Limb (tissue), 2 donors: ENCODE results near the gene TOX3.

ENCODE experiments used
- DNase-seq, 2 donors: peaks; one replicate each; pipeline ENCODE4 v3.0.0-alpha.2; 2016; ENCODE audit errors: extremely low spot score in 2 of 2

The TOX3 gene

DNA sequence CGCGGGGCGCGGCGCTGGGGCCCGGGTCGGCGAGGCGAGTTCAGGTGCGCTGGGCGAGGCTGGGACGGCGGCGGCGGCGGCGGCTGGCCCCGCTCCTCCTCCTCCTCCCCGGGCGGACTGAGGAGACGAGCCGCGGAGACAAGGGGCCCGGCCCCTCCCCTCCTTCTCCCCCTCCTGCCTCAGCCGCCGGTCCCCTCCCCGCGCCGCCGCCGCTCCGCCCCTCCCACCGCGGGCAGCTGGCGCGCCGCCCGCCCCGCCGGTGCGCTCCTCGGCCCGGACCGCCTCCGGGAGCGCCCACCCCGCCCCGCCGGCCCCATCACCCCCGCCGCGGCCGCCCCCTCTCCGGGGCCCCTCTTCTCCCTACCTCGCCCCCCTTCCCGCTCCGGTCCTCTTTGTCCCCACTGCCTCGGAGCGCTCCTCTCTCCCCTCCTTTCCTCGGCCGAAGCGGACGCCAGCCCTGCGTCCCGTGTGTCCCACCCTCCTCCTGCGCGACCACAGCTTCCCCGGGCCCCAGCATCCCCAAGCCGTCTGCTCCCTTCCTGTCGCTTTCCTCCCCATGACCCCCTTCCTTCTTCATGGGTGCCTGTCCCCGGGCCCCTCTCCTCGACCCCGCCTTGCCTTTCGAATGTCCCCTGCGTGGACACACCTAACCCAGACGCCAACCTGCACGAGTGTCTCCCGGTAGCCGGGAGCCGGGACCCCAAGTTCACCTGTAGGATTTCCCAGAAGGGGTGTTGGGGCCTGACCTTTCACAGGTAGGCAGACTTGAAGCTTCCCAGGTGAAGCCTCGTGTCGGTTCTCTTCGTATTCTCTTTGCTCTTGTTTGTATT lies at the start of gene TOX3:
TOX3 (minus strand) TSS at position 140 of the 830 bp plus-strand sequence. CDS start 420 bp downstream, outside the sequence.
- peak in 1 of 2 donors; percentile 77 for DNase-seq

DNA sequence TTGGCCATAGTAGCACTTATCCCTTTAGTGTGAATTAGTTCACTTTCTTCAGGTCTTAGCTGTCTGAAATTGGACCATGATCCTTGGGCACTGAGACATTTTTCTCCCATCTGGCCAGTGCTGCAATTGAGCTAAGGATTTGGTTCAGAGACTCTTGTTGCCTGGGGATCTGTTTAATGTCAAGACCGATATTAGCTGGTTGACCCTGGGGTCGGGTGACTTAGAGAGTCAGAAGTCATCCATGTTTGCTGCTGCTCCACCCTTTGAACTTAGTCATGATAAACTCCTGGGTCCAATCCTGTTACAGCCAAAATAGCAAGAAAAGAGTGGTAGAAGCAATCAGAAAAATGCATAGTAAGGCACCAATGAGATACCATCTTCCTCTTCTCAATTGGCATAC lies 45.8 kb upstream of the TOX3 start:
- DNase-seq = no peak

DNA sequence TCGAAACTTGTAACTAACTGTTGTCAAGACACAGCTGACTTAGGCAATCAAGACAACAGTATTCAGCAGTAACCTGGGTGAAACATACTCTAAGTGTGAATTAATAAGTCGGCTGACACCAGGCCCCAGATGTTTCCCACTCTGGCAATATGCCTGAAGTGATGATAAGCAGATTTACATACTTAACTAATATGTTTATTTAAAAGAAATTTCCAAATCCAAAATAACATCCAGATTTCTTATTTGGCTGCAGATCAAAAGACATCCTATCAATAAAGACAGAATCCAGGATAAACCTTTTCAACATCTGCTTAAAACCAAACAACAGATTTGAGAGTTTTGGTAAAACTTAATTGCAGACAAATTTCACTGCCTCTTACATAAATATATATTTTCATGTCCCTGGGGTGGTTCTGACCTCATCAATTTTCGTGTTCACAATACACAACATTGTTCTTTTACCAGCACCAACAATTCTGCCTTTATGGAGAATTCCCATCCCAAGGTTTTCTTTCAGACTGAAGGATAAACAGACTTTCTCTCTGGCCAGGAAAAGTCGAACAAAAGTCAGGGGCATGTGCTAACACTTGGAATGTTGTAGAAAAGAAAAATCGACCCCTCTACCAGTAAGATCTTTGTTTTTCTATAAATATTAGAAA lies 45.1 kb upstream of the TOX3 start:
- peak in 1 of 2 donors; percentile 38 for DNase-seq

DNA sequence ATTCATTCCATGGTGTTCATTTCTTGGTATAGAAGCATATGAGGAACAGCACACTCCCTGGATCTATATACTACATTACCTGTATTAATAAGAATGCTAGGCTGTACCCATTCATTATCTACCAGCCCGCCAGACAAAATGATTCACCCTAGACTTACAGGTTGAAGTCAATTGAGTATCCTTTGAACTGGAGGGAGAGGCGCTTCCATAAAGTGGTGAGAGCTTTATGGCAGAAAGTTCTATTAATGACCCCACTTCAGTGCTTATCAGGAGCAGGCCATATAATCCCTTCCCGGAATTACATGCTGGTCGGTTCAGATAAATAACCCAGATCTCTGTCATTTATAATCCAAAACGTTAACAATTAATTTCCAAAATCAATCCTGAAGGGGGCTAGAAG lies 44.5 kb upstream of the TOX3 start:
- no peak for DNase-seq

DNA sequence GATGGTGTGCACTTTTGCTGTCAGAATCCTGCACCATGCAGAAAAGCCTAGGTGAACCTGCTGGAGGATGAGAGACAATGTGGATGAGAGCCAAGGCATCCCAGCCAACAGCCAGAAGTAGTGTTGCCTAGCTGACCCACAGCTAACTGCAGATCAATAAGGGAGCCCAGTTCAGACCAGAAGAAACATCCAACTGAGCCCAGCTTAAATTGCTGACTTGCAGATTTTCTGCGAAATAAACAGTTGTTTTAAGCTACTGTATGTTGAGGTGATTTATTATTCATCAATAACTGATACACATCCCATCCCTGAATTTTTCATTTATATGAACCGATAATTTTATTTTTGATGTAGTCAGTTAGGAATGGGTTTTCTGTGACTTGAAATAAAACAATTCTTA lies 39.2 kb upstream of the TOX3 start:
- no peak for DNase-seq

DNA sequence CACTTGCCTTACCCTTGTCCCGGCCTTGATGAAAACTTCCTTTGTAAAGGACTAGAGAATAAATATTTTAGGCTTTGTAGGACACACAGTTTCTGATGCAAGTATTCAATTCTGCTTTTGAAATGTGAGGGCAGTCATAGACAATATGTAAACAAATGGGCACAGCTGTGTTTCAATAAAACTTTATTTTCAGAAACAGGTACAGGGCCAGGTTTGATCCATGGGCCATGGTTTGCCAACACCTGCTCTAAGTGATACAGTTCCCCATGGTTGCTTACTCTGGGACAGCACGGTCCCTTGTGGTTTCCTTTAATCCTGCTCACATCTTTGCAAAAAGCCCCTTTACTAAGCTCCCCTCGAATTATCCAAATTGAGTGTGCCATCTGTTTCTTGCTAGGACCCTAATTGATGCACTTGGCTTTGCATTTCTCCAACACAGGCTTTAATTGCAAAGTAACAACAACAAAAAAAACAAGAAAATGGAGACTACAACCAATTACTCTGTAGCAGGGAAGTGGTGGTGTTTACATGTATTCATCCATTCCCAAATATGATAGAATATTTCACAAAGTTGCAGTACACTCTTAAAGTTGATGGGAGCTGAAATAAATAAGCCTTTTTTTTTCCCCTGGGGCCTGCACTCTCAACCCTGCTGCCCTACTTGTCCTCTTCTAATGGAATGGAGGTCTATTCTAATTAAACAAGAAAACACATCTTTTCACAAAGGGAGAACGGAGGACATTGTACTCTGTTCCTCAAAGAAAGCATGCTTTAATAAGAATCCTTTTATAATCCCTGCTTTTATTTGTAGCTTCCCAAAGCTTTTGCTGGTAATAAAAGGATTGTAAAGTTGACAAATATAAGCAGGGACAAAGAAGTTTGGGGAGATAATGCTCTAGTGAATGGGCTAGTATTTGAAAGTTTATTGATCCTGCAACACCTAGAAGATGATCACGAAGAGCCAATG lies 37.7 kb upstream of the TOX3 start:
- DNase-seq = no peak

DNA sequence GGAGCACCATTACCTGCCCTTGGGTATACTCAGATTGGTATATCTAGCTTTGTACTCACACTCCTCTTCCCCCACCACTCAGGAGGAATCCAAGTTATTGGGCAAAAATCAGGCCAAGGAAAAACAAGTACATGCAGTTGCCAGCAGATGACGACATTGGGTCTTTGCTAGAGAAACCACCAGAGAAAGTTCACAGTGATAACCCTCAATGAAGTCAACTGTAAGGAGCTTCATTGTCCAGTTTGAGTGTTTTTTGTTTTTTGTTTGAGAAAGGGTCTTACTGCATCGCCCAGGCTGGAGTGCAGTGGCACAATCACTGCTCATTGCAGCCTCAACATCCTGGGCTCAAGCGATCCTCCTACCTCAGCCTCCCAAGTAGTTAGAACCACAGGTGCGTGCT lies 34.6 kb upstream of the TOX3 start:
- no peak for DNase-seq

DNA sequence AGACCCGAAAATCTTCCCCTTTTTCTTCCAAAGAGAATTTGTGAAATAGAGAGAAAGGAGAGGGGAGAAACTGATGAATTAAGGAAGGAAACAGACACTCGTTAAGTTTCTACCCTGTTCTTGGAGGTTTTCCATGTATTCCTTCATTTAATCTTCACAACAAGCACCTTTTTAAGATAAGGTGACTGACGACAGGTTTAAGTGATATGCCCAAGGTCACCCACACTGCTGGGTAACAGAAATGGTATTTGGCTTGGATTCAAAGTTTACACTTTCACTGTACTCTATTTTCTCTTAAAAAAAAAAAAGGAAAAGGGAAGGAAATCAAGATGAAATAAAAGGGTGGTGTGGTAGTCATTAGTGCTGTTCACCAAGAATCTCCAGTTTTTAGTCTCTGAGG lies 33.5 kb upstream of the TOX3 start:
- DNase-seq = no peak

DNA sequence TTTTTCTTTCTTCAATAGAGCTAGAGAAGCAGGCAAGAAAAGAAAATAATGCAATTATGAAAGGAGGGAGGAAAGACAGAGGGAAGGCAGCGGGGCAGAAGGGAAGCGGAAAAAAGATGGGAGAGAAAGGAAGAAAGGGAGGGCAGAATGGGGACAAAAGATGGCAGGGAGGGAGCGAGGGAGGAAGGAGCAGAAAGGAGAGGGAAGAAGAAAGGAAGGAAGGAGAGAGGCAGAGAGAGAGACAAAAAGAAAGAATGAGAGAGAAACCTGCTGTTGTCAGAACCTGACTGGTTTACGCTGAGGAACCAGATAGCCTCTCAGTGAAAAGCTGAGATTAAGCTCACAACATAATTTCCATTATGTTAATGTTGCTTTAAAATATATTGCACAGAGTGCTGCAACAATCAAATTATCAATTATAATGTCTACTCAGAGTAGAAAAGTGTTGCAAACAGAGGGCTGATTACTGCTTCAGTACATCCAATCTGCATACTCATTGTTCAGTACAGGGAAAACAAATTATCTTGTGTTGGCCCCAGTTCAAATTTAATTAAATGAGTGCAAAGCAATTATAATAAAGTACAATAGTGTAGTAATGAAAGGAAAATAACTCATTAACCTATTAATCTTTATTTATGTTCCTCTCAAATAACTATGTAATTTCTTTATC lies 32.0 kb upstream of the TOX3 start:
- DNase-seq = no peak

DNA sequence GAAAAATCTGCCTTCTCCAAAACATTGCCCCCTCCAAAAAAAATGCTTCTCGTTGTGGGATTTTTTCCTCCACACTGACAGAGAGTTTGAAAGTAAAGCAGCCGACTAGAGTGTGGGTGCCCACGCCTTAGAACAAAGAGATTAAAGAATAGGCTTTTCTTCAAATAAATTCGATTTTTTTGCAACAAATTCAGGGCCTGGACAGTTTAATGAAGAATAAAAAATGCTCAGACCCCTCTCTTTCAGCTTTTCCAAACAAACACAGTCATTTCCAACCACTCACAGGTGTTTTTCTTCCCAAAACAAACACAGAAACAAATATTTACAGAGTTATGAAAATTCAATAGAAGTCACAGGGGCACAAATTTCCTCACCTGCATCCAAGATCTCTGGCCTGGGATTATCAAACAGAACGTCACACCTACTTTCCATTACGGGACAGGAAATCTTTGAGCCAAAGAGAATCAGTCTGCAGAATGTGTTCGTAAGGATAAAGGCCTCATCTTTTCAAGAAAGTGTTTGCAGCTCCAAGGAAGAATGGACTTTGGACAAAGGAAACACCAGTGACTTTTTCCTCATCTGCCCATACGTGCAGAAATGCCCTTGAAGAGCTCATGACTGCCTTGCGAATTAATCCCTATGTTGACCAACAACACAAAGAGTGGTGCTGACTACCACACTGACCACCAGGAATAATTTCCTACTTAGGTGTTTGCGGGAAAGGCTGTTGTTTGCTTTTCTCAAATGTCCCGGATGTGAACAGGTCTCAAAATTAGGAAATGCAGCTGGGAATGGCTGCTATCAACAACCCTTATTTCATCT lies 31.3 kb upstream of the TOX3 start:
- no peak for DNase-seq

DNA sequence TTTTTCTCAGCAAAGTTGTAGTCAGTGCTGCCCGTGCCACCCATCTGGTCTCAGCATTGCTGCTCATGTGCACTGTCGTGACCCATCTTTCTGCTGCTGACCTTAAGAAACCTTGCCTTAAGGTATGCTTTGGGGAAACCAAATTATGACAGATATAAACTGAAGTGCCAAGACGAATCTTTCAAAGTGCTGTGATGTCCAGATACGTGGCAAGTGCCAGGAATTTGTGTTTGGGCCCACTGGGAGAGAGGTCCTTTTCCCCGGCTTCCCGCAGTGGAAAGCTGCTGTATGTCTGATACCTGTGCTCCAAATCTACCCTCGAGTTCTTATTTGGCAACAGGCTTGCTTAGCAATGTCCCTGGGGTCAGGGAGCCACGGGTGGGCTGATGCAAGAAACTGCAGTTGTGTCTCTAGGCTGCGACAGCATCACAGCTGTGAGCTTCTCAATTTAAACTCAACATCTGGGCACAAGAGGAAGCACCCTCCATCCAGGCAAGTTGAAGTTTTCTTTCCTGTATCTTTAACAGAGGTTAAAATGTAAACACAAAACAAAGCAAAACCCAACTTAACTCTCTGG lies 30.3 kb upstream of the TOX3 start:
- DNase-seq = no peak

DNA sequence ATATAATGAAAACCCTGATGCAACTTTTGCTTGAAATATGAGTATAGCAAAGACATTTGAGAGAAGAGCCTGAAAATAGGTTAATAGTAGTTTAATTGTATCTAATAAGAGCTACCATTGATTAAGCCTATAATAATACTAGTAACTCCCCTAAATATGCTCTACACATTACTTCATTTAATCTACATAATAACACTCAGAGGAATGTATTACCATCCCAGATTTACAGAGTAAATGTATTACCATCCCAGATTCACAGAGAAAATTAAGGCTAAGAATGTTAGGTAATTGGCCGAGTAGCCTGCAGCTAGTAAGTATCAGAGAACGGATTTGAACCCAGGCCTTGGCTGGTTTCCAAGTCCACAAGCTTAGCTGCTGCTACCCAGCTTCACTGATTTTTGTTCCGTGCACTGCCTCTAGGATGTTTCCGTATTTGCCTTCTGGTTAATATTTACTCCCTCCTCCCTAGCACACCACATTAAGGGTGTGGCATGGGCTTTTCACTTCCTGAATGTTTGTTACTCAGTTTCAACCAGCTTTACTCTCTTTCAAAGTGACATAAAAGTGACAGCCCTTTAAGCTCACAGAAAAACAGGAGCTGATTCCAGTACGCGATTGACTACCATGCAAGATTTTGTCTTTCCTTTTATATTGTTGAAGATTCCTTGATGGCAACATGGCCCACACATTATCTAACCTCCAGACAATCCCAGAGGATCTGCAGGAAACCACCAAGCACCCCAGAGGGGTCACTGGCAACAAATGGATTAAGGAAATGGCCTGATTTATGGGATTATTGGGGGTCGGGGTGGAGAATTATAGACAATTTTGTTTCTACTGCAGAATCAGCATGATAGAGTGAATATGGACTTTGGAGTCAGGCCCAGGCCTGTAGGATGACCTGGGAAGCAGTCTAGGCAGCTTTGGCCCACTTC lies 26.7 kb upstream of the TOX3 start:
- no peak for DNase-seq

DNA sequence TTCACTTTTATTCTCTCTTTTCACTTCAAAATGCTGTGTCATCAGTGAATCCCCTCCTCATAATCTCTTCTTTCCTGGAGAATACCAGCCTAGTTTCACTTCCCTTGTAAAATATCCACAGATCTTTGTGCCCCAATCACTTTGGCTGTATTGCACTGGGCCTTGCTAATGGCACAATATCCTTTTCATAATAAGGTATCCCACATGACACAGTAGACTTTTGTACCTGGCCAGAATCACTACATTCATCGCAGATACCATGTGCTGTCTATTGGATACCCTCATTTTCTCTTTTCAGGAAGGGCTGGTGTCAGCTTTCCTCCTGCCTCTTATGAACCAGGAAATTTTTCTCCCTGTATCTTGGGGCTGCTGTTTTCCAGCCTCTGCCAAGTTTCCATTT lies 25.7 kb upstream of the TOX3 start:
- no peak for DNase-seq

DNA sequence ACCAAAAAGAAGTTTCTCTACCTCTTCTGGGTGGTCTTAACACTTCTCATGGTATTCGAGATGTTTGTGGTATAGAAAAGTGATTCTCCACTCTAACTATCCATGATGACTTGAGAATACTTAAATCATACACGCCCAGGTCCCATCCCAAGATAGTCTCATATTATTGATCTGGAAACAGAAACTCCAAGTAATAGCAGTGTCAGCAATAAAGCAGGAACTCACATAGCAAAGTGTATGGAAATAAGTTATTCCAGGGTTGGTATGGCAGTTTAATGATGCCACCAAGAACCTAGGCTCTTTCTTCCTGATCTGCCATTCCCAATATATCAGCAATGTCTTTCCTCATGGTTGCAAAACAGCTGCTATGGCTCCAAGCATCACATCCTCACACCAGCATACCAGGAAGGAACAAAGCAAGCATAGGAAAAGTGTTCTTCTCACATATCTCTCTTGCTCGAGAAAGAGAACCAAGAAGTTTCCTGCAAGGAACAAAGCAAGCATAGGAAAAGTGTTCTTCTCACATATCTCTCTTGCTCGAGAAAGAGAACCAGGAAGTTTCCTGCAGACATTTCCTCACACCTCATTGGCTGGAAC lies 23.6 kb upstream of the TOX3 start:
- DNase-seq = no peak

DNA sequence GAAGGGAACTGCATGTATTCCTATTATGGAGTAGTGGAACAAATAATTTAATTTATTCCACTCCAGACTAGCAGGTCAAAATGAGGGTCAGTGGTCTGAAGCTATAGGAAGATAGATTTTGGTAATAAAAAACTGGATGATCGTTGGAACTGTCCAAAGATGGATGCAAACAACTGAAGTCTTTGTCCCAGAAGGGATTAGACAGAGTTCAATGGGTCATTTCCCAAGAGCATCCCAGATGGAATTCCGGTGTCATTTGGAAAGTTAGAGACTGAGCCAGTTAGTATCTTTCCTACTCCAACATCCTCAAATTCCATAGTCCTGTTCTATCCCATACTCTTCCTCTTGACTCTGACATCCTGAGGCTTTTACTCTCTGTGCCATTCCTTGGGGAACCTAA lies 22.8 kb upstream of the TOX3 start:
- DNase-seq = no peak

DNA sequence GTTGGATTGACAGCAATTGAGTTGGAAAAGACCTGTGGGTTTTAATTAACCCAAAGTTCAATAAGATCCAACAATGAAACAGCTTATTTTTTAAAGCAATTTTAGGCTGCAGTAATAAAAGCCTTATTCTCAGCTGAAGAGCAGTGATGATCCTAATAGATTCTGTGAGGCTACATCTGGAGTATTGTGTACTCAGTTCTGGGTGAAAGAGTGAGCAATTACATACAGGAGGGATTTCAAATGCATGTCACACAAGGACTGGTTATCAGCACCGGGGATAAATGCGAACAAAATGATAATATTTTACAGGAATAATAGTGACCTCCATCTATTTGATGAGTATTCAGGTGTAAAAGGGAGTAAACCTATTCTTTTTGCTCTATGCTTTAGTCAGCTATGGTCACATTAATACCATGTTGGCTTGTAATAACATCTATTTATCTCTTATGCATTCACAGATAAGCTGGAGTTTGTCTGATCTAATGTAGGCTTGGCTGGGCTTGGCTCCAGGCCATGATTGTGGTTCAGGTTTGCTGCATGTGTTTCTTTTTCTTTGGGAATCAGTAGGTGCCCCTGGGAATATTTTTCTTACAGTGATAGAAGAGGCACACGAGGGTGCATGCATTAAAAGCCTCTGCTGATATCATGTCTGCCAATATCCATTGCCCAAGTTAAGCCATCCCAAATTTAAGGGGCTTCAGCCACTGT lies 22.2 kb upstream of the TOX3 start:
- no peak for DNase-seq

DNA sequence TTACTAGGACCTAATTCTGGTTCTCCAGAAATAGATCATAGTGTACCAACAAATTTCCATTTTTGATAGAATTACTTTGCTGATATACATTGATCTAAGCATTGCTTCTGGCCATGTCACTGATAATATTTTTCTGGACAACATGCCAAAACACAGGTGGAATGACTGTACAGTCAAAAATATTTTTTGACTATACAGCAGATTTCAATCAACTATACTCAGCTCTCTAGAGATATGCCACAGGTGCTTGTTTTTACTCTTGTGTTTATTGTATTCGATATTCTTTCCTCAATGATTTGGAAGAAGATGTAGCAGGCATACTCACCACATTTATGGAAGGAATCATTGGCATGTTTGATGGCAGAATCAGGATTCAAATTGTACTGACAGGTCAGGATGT lies 21.6 kb upstream of the TOX3 start:
- DNase-seq = no peak

DNA sequence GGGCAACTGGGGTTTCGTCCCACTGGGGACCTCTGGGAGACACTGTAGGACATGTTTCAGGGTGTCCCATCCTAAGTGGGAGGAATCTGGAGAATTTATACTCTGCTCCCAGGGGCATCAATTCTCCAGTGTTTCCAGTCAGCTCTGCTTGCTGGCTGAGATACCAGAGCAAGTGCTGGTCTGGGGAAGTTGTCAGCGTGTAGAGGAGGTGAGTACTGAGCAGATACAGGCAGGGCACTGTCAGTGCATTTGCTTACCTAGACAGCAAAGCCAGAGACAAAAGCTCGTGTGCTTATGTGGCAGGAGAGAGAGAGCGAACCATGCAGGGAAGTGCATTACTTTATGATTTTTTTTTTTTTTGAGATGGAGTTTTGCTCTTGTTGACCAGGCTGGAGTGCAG lies 20.2 kb upstream of the TOX3 start:
- DNase-seq = no peak
